SK-N-MC (cell line): ENCODE measurements around the gene ADGRL3.

Experiments
- EZH2 ChIP-seq: fragments of 200-600 bp; sonication (generic); IDR thresholded peaks from one replicate; pipeline ENCODE4 v1.6.1; 2017; ENCODE audit warnings: antibody characterized with exemption
- FOXP2 ChIP-seq: optimal IDR thresholded peaks from 2 replicates; pipeline ENCODE3; 2011; ENCODE audit warnings: mild to moderate bottlenecking, moderate library complexity; ENCODE audit not compliant: insufficient read depth; ENCODE audit errors: extremely low read length, control extremely low read depth
- POLR2AphosphoS5 ChIP-seq: IDR thresholded peaks from 2 replicates; pipeline ENCODE4 v1.6.1; 2012; ENCODE audit warnings: mild to moderate bottlenecking, low read depth, low read length, borderline replicate concordance

GRCh38 chr4:61911313-61911756 is 711.2 kb downstream of the ADGRL3 start:
- no peak for TF ChIP-seq EZH2
- no peak for TF ChIP-seq POLR2AphosphoS5
- no peak for TF ChIP-seq FOXP2
